NCI-H526 treated with DMSO at 0.1 percent for 48 hours (cell line): ENCODE results near the gene ZC3H8.

Experiments
- DNase-seq: peaks from one replicate; lab custom pipeline; 2025; lab: John Stamatoyannopoulos, UW

The ZC3H8 gene

DNA sequence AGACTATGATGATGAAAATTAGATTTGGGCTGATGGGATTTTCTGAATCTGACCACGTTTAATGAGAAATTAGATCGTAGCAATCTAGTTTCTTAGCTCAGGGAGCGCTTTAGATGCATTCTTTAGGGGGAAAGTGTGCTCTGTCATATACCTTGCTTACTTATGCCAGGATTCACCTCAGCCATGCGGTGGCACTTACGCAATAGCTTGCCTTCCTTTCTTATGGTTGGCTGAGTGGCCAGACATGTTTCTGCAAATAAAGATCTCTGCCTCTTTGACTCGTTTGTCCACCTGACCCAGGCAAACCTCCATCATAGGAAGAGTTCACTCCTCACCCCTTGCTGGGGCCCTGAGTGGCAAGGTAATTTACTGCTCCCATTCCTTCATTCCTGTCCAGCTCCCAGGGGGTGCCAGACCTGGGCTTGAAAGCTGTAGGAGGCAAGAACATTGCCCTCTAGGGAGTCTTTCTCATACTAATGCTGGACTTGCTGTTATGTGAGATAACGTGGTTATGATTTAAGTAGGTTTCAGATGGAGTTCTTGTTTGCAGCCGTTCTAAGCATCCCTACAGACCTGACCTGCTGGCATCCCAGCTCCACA is 59.6 kb downstream of the ZC3H8 start:
- DNase-seq: no peak

DNA sequence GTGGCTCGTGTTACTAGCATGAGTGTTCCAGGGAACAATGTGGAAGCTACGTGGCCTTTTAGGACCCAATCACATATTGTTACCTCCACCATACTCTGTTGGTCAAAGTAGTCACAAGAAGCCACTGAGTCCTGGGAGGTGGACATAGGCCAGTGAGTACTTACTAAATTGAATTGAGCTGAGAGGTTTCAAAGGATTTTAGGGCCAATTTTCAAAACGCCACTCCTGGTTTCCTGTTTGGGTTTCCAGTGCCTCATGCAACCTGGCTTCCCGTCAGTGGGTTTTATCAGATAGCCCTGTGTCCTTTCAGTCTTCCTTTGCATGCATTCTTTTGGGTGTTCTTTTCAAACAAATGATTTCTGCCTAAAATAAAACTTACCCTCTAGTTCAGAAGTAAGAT is 60.4 kb downstream of the ZC3H8 start:
- no peak for DNase-seq

DNA sequence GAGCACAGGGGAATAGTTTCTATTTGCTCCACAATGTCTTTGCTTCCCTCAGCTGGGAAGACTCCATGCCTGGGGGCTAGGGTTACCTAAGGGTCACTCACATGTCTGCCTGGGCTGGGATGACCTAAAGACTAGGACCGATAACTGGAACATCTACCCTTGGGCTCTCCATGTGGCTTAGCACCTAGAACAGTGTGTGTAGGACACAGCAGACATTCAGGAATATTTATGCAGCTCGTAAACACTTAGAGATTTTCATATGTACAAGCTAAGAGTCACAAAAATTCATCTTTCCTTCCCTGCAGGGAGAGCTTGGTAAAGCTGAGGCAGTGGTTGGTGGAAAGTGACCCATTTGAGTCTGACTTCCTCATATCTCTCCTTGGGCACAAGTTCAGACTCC is 60.8 kb downstream of the ZC3H8 start:
- DNase-seq: no peak

DNA sequence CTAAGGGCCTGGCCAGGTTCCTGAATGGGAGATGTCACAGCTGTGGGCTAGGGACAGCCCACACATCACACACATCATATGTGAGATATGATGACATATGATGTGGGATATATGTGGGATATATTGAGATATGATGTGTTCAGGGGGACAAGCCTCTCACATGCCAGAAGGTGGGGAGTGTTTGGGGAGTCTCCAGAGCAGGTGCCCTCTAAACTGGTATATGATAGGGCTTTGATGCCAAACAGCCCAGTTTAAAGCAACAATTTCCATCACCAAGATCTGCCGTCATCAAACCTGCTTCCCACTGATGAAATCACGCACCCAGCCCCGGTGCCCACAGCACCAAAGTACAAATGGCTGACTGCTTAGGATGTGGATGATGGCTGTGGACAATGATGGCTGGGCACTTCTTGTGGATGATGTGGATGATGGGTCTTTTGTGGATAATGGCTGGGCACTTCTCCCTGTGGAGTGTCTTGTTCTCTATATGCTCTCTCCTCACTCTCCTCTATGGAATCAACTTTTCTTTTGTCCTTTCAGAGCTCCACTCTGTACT is 65.8 kb downstream of the ZC3H8 start:
- no peak for DNase-seq

DNA sequence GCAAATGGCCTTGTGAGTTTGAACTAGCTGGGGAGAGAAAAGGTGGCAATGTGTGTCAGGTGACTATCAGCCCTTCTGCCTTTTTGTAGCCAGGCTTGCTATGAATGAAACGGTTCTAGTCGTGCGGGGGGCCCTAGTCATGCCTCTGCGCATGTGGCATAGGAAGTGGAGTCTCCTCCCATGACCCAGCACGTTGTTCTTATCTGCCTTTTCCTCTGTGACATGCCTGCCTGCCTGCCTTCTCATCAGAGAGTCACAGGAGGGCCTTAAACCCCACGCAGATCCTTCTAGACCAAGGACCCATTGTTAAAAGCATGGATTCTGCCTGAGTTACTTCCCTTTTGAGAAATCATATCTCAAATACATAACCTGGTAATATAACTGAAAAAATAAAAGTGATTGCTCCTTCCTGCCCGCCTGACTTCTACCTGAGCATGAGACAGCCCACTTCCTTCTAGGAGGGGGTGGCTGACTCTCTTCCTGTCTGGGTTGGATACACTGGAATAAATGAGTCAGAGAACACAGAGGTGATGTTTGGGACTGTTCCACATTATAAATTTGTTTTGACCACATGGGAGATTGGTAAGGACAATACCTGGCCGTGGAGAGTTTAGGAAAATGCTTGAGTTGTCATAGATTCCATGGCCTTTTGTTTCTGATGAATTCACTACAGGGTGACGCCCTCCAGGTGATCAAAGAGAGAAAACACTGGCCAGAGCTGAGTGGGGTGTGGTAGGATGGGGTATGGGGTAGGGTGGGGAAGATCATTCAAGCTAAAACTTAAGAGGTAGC is 66.8 kb downstream of the ZC3H8 start:
- DNase-seq: no peak

DNA sequence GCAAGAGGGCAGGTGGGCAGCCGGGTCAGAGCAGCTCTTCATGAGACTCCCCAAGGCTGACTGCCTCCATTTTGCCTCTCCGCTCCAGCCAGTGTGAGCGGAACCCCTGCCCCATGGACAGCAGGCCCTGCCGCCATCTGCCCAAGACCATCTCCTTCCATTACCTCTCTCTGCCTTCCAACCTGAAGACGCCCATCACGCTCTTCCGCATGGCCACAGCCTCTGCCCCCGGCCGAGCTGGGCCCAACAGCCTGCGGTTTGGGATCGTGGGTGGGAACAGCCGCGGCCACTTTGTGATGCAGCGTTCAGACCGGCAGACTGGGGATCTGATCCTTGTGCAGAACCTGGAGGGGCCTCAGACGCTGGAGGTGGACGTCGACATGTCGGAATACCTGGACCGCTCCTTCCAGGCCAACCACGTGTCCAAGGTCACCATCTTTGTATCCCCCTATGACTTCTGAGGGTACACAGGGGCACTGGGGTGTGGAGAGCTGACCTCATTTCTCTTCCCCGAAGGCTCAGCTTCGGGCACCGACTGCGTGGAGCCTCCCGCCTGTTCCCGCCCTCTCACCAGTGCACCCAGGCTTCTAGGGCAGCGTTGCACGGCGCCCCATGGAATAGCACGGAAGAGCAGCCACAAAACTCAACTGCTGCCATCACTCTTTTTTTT is 67.7 kb downstream of the ZC3H8 start:
- no peak for DNase-seq

DNA sequence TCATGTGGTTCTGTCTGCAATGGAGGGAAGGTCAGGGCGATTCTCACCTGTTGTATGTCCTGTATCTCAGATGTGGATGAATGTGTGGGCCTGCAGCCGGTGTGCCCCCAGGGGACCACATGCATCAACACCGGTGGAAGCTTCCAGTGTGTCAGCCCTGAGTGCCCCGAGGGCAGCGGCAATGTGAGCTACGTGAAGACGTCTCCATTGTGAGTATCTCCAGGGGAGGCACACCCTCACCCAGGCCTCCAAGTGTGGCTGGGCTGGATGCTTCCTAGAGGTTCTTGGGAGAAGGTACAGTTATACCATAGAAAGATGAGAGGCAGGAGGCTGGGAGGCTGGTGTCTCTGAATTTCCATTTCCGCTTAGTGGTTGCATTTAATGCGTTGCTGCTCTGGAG is 69.7 kb downstream of the ZC3H8 start:
- DNase-seq: no peak

DNA sequence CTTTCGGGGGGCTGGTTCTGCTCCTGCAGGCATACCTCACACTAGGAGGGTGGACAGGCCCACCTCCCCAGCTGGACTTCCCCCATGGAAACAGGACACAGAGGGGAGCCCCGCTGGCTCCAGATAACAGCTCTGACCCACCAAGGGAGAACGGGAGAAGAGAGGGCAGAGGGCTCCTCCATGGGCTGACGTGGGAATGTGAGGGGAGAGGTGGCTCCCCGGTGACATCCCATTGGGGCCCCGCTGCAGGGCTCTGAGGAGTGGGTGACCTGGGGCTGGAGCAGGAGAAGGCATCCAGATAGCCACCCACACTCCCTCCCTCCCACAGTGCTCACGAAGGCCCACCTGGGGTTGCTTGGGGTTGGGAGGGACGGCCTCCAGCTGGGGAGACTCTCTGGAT is 70.7 kb downstream of the ZC3H8 start:
- DNase-seq: no peak

DNA sequence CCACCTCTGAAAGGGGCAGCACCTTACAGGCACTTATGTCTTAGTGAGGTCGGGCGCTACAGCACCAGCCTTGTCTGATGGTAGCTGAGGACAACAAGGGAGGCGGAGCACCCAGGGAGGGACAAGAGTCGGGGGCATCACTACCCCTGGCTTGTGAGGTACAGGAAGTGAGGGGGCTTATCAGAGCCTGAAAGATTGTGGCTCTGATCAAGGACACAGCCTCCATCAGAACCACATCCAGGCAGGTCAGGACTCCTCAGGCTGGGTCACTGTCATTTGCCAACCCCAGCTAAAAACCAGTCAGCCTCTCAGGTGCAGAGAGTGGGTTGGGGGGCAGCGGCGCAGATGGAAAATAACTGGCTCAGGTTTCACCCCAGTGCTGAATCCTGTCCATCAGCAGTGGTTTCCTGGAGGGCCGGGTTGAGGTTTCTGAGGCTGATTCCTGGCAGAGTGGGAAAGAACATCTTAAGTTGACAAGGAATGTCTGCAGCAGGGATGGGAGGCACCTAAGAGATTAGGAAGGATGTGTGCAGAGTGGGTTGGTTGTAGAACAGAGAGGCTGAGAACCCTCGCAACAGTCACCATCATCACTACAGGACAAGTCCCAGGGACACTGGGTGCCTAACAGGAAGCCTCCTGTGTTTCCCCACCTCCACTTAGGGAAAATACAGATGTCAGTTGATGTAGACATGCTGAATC is 71.4 kb downstream of the ZC3H8 start:
- DNase-seq: no peak

DNA sequence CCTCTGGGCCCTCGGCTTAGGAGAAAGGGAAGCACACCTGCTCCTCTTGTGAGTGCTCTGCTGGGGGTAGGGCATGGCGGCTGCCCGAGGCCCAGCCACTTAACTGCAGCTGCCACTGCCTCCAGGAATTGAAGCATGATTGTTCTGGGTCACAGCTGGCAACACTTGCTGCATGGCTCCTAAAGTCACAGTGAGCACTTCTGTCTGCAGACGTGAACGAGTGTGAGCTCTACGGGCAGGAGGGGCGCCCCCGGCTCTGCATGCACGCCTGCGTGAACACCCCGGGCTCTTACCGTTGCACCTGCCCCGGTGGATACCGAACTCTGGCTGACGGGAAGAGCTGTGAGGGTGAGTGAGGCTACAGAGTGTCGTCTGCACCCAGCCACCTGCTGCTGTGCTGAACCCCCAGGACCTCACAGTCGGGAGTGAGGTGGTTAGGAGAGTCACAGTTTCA is 72.2 kb downstream of the ZC3H8 start:
- DNase-seq: no peak

DNA sequence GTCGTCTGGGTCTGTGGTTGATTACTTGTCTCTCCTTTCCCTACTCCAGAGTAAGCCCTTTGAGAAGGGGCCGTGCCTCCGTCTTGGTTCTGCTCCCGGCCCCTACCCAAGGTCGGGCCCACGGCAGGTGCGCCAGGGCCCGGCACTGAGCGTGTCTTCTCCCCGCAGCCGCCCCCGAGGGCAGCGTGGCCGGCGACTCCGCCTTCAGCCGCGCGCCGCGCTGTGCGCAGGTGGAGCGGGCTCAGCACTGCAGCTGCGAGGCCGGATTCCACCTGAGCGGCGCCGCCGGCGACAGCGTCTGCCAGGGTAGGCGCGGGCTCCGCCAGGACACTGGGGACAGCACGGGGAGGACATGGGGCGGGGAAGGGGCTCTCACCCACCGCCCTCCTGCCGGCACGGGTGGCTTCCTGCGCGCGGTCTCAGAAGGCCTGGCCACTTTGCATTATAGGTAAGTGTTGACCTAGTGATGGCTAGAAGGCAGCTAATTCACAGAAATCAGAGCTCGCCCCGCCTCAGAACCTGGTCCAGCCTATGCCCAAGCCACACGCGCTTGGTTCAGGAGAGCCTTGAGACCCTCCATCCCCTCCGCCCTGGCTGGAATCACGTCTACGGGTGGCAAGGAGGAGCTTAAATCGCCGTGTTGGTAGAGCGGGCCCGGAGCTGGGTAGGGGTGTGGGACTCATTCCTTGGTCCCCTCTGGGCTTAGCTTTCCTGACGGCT is 73.1 kb downstream of the ZC3H8 start:
- no peak for DNase-seq

DNA sequence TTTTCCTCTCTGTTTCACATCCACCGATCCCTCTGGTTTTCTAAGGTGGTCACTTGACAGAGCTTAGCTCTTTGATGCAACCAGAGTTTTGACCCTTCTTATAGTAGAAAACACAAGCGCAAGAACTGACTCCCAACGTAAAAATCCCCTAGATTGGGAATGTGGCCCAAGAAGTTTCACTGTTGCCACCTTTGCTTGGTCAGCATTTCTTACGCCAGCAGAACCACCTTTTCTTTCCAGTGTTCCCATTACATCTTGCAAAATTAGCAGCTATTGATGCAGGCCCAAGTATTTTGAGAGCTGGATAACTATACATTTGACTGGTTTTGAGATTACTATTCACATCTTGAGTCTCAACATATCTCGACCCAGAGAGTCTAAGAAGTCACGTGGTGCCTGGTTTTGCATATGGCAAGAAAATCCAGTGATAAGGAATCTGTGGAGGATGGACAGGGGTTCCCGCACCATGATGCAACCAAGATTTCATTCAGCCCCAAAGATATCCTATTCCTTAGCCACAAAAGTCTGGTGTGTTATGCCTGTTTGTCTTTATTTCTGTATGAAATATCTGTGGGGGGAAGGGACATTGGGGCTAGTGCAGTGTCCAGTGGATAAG is 78.8 kb downstream of the ZC3H8 start:
- DNase-seq: no peak

DNA sequence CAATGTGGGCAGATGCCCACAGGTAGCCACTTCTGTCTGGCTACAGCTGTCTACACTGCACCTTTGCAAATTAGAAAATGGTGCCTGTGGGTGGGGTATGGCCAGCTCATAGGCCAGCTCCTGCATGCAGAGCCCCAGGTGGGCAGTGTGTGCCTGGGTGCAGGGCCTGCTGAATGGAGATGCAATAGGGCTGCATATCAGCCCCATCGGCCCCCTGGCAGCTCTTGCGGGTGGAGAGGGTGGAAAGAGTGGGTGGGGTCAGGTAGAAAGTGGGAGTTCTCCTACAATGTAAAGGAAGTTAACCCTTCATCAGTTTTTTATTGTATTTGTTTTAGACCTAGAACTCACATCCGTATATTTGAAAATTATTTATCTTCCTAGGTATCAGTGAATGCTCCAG is 79.5 kb downstream of the ZC3H8 start:
- no peak for DNase-seq

DNA sequence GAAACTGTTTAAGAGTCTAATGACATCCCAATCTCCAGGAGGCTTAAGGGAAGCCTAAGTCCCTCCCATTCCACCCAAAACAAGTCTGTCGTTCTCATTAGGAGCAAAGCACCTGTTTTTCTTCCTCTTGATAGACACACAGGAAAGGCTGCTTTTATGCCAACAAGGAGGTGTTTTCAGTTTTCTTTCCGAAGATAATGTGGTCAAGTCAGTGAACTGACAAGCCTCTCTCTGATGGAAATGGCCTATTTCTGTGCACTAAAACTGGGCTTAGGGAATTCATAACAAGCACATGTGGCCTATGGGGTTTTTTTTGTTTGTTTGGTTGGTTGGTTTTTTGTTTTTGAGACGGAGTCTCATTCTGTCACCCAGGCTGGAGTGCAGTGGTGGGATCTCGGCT is 80.5 kb downstream of the ZC3H8 start:
- DNase-seq: no peak

DNA sequence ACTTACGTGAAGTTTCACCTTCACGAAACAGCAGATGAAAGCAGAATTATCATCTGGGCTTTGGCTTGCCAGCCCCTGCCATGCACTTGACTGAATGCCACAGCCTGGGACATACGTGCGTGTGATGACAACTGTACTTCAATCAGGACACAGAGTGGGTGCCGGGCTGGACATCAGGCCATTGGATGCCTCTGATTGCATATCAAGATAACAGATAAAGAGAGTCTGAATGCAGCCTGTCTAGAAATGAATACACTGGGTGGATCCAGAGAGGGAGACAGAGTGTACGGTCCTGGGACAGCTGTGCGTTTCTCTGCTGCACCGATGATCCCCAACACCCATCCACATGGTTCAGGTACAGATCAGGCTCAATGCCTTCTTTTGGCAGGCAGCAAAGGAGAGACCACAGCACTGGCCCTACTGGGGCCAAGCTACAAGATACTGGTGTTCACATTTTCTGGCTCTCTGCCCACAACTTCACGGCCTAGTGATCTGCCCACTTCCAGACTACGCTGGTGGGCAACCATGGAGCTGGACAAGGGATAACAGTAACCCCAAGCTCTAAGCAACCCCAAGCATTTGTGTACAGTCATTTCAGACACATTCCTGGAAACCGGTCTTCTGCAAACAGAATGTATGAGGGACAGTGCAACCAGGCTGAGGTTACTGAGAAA is 81.1 kb downstream of the ZC3H8 start:
- DNase-seq: no peak

DNA sequence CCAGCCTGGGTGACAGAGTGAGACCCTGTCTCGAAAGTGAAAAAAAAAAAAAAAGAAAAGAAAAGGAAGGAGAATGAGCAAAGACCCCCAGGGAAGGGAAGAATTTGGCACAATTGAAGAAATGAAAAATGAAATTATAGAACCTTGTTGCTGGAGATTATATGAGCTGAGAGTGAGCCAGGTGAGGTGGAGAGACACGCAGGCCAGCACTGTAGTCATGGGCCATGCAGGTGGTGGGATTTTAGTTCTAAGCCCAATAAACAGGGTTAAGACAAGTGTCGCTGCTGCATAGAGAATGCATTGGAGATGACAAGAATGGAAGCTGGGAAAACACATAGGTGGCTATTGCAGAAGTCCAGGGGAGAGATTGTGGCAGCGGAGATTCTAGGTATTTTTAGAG is 84.3 kb downstream of the ZC3H8 start:
- DNase-seq: no peak

DNA sequence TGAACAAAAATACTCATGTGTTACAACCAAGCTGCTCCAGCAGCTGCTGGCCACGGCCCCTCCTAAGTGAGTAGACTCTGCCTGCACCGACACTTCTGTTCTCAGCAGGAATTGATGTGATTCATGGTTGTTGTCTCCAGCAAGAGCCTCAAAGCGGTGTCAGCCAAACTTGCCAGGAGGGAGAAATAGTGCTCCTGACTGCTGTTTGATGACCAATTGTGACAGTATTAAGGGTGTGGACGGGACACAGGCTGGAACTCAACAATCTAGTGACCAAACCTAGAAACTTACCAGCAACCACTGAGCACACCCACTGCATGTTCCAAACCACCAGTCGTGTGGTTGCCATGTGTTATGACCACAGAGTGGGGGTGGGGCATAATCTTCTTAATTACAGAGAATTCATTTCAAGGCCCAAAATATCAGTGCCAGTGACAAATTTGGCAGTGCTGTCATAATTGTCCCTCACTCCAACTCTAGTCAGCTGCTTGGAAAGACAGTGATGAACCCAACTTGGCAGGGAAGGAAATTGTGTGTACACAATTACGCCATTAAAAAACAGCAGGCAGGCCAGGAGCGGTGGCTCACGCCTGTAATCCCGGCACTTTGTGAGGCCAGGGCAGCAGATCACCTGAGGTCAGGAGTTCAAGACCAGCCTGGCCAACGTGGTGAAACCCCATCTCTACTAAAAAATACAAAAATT is 86.3 kb downstream of the ZC3H8 start:
- DNase-seq: no peak

DNA sequence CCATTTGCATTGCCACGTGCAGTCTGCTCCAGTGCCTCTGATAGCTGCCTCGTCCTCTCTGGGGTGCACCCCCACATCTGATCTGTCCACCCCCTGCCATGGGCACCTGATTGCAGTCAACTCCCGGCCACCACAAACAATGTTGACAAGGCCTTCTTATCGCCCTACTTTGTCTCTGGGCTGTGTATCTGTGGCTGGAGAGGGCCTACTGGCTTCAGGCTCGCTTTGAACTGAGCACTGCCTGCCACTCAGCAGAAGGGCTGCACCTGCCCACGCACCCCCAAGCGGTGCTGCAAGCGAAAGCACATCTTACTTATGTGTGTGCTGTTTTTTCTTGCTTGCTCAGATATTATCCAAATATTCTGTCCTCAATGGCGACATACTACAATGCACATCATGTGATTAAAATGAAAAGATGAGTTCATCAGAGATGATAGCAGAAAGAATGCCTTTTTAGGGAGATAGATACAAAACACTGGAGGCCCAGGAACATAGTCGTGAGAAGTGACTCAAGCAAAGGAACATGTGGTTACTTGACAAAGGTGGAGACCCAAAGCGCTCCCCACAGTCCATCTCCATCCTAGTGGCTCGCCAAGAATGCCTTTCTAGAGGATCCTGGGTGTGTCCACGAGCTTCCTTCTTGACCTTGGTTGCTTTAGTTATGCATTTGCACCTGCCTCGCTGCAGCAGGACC is 87.9 kb downstream of the ZC3H8 start:
- no peak for DNase-seq

DNA sequence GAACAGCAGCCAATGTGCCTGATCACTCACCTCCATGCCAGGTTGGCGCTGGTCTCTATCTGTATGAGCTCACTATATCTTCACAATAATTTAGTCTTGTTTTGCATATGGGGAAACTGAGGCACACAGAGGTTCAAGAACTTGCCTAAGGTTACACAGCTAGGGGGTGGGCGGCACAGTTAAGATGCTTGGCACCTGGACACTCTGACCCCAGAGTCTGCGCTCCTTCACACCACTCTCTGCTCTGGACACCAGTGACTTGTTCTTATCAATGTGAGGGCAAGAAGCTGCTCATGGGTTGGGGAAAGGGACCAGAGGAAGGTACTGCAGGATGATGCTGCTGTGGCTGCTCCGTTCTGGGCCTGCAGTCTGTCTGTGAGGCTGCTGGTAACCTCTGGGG is 89.5 kb downstream of the ZC3H8 start:
- no peak for DNase-seq
